Muscle of leg (tissue), 11 donors: ENCODE data around the gene BOC. TPM values are rescaled to one million over a fixed set of nuclear protein-coding genes. Genes with fewer than 3 reads are reported as not detected.

Experiments
- DNase-seq: peaks from one replicate; pipeline ENCODE4 v3.0.0; 2013
- H3K27ac ChIP-seq: one replicate; pipeline ENCODE4 v1.5.1; 2013; ENCODE audit warnings: mild to moderate bottlenecking, low read length, control low read depth
- H3K27me3 ChIP-seq: one replicate; pipeline ENCODE4 v1.6.1; 2013; ENCODE audit warnings: low read length; ENCODE audit not compliant: control insufficient read depth, insufficient read depth
- H3K36me3 ChIP-seq: one replicate; pipeline ENCODE4 v1.6.1; 2013; ENCODE audit warnings: low read length; ENCODE audit not compliant: control insufficient read depth, insufficient read depth
- H3K4me1 ChIP-seq: one replicate; pipeline ENCODE4 v1.6.1; 2013; ENCODE audit warnings: low read length; ENCODE audit not compliant: control insufficient read depth, insufficient read depth
- H3K4me3 ChIP-seq: one replicate; pipeline ENCODE4 v1.5.1; 2013; ENCODE audit warnings: low read length, control low read depth
- H3K9me3 ChIP-seq: replicated peaks from 2 replicates; pipeline ENCODE4 v1.6.1; 2013; ENCODE audit warnings: low read depth, low read length; ENCODE audit not compliant: control insufficient read depth
- WGBS: methylation state at CpG from one replicate; pipeline ENCODE4 v1.1.5; 2013; ENCODE audit warnings: missing lambda C conversion rate; ENCODE audit not compliant: insufficient coverage; 5-methylcytosine and 5-hydroxymethylcytosine counted together
- polyA plus RNA-seq, 8 donors: library from polyadenylated mRNA; unstranded; fragments of 120-200 nt; gene quantifications; one replicate each; pipeline versions ENCODE4 v1.2.1 to v1.2.3, GENCODE V29; 2013; ENCODE audit warnings: inconsistent platforms in 1 of 8, low replicate concordance in 1 of 8; ENCODE audit not compliant: insufficient read length in 8 of 8, insufficient read depth in 1 of 8
- total RNA-seq: library from RNA; stranded (reverse); fragments of 120-200 nt; gene quantifications from one replicate; pipeline ENCODE4 v1.2.4, GENCODE V29; 2013

Gene BOC
- total and polyA plus RNA-seq, 9 donors = 38.3 to 99.2 (median 55.0) TPM

DNA sequence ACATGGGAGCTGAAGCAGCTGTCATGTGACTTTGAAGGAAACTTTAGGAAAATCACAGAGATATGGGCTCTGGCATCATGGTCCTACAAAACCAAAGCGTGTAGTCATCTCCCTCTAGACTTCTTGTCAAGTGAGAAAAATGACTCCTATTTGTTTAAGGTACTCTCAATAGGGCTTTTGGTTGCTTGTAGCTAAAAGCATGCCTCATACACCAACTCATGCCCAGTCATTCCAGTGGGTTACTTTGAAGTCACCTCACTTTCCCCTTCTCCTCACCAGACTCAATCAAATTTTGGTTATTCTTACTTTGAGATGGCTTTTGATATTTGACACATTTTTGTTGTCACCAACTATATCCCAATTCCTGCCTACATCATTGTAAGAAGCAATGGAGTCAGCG, 81.6 kb downstream of the BOC start:
- no peaks in the 10 kb centered on the region for H3K9me3 ChIP-seq
- no peaks in the 10 kb centered on the region for H3K27me3 ChIP-seq
- no peak overlapping the region for H3K27ac ChIP-seq
- H3K4me3 ChIP-seq = no peak overlapping the region
- WGBS = no CpG with 5 or more reads among the region's 2 CpGs
- DNase-seq = no peak
- no peaks in the 10 kb centered on the region for H3K4me1 ChIP-seq
- peaks cover 3% of the 10 kb centered on the region for H3K36me3 ChIP-seq

- peaks cover 4% of the 10 kb centered on the region for H3K36me3 ChIP-seq
- no peaks in the 10 kb centered on the region for H3K9me3 ChIP-seq
- H3K4me1 ChIP-seq = no peaks in the 10 kb centered on the region
- H3K27ac ChIP-seq = no peak overlapping the region
- WGBS = no CpG with 5 or more reads among the region's 1 CpG
- DNase-seq = no peak
- no peak overlapping the region for H3K4me3 ChIP-seq
- no peaks in the 10 kb centered on the region for H3K27me3 ChIP-seq
Observed at GRCh38 chr3:113293348-113293747, 82.0 kb downstream of the BOC start.

- peaks cover 2% of the 10 kb centered on the region for H3K36me3 ChIP-seq
- no peak overlapping the region for H3K4me3 ChIP-seq
- no peaks in the 10 kb centered on the region for H3K27me3 ChIP-seq
- H3K27ac ChIP-seq = no peak overlapping the region
- DNase-seq = peak; percentile 3
- H3K9me3 ChIP-seq = no peaks in the 10 kb centered on the region
- no peaks in the 10 kb centered on the region for H3K4me1 ChIP-seq
Observed at GRCh38 chr3:113295463-113295862, 84.1 kb downstream of the BOC start.

- Histone ChIP-seq H3K27ac (no peak overlapping the region), H3K4me1 (no peaks in the 10 kb centered on the region), H3K4me3 (no peak overlapping the region), H3K36me3 (peaks cover 2% of the 10 kb centered on the region), H3K9me3 (no peaks in the 10 kb centered on the region), H3K27me3 (no peaks in the 10 kb centered on the region)
- no peak for DNase-seq
- WGBS = 63% methylated on average over 2 of the region's 2 CpGs
Observed at GRCh38 chr3:113297287-113297686, 85.9 kb downstream of the BOC start.

DNA sequence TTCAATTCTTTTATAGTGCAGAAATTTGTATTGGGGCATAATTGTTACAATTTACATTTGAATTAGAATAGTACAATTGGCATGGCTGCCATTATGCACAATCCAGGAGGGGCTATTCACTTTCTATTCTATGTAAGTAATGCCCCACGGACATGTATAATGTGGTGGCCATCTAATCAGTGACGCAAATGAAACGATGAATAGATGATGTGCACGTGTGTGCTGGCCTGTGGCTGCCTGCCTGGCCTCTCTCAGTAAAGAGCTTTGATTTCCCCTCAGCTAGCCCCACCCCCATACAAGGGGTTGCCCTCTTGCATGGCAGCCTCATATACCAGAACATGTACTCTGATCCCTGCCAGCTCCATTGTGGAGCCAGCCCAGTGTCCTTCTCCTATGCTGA, 86.5 kb downstream of the BOC start:
- no peak overlapping the region for H3K4me3 ChIP-seq
- H3K27me3 ChIP-seq = no peaks in the 10 kb centered on the region
- H3K36me3 ChIP-seq = peaks cover 2% of the 10 kb centered on the region
- DNase-seq = no peak
- no peaks in the 10 kb centered on the region for H3K9me3 ChIP-seq
- 94% methylated on average over 4 of the region's 4 CpGs for WGBS
- H3K4me1 ChIP-seq = no peaks in the 10 kb centered on the region
- no peak overlapping the region for H3K27ac ChIP-seq

GRCh38 chr3:113300596-113300995, 89.2 kb downstream of the BOC start:
- Histone ChIP-seq H3K27ac (no peak overlapping the region), H3K4me3 (no peak overlapping the region), H3K36me3 (peaks cover 2% of the 10 kb centered on the region), H3K9me3 (no peaks in the 10 kb centered on the region), H3K27me3 (no peaks in the 10 kb centered on the region), H3K4me1 (peaks cover 2% of the 10 kb centered on the region)
- no peak for DNase-seq
- WGBS = no CpG with 5 or more reads among the region's 2 CpGs

- DNase-seq = no peak
- peaks cover 2% of the 10 kb centered on the region for H3K4me1 ChIP-seq
- no peak overlapping the region for H3K27ac ChIP-seq
- 70% methylated on average over 2 of the region's 3 CpGs for WGBS
- H3K9me3 ChIP-seq = no peaks in the 10 kb centered on the region
- no peaks in the 10 kb centered on the region for H3K36me3 ChIP-seq
- no peak overlapping the region for H3K4me3 ChIP-seq
- no peaks in the 10 kb centered on the region for H3K27me3 ChIP-seq
Observed at GRCh38 chr3:113304102-113304501, 92.7 kb downstream of the BOC start.

DNA sequence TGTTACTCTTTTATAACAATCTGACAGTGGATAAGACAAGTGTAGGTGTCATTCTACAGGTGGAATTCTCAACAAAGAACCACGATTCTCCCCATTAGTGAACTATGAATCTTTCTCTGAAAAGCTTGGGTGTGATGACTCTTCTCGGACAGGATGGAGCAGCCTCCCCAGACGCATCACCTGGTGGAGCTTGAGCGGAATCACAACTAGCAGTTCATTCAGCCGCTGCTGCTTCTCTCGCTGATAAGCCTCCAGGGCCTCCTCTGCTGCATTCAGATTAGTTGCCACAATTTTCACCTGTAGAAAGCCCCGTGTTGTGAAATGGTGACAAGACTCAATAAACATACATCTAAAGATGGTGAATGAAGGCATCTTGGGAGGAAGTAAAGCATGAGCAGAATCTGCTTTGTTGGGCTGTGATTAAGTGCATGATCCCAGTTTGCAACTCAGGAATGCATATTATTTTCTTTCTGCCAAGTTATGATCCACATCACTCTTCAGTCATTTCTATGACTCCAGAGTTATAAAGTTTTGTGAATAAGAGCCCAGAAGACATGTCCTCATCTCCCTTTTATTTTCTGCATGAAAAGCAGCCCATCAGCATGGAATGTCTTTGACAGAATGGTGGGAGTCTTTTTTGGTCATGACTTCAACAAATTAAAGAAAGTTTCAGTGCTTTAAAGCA, 93.6 kb downstream of the BOC start:
- peaks cover 2% of the 10 kb centered on the region for H3K4me1 ChIP-seq
- no peak overlapping the region for H3K4me3 ChIP-seq
- H3K9me3 ChIP-seq = no peaks in the 10 kb centered on the region
- WGBS = 40% methylated on average over 3 of the region's 7 CpGs
- H3K27ac ChIP-seq = no peak overlapping the region
- DNase-seq = peak; percentile 41
- H3K27me3 ChIP-seq = no peaks in the 10 kb centered on the region
- no peaks in the 10 kb centered on the region for H3K36me3 ChIP-seq

GRCh38 chr3:113310960-113311359, 99.6 kb downstream of the BOC start:
- Histone ChIP-seq H3K4me3 (no peak overlapping the region), H3K27me3 (no peaks in the 10 kb centered on the region), H3K36me3 (no peaks in the 10 kb centered on the region), H3K9me3 (peaks cover 9% of the 10 kb centered on the region), H3K4me1 (no peaks in the 10 kb centered on the region), H3K27ac (no peak overlapping the region)
- no CpG with 5 or more reads among the region's 1 CpG for WGBS
- DNase-seq = no peak

- Histone ChIP-seq H3K4me3 (no peak overlapping the region), H3K36me3 (peaks cover 2% of the 10 kb centered on the region), H3K27ac (no peak overlapping the region), H3K27me3 (no peaks in the 10 kb centered on the region), H3K4me1 (no peaks in the 10 kb centered on the region), H3K9me3 (peaks cover 14% of the 10 kb centered on the region)
- no peak for DNase-seq
- WGBS = 100% methylated on average over 2 of the region's 3 CpGs
Observed at GRCh38 chr3:113312416-113312815, 101.1 kb downstream of the BOC start.

GRCh38 chr3:113314923-113315322, 103.6 kb downstream of the BOC start:
- DNase-seq = no peak
- no CpG with 5 or more reads among the region's 2 CpGs for WGBS
- peaks cover 14% of the 10 kb centered on the region for H3K9me3 ChIP-seq

More at GRCh38 chr3:113314923-113315322, 103.6 kb downstream of the BOC start:
- Histone ChIP-seq H3K4me1 (no peaks in the 10 kb centered on the region), H3K27me3 (no peaks in the 10 kb centered on the region), H3K27ac (no peak overlapping the region), H3K36me3 (peaks cover 5% of the 10 kb centered on the region), H3K4me3 (no peak overlapping the region)
